Activated T-cell treated with anti-CD3 and anti-CD28 coated beads for 1 hour (primary cell): ENCODE results near the gene LSM3.

ENCODE experiments used
- DNase-seq: peaks from one replicate; pipeline ENCODE4 v3.0.0-alpha.2; 2020; ENCODE audit warnings: low read depth

Gene LSM3

DNA sequence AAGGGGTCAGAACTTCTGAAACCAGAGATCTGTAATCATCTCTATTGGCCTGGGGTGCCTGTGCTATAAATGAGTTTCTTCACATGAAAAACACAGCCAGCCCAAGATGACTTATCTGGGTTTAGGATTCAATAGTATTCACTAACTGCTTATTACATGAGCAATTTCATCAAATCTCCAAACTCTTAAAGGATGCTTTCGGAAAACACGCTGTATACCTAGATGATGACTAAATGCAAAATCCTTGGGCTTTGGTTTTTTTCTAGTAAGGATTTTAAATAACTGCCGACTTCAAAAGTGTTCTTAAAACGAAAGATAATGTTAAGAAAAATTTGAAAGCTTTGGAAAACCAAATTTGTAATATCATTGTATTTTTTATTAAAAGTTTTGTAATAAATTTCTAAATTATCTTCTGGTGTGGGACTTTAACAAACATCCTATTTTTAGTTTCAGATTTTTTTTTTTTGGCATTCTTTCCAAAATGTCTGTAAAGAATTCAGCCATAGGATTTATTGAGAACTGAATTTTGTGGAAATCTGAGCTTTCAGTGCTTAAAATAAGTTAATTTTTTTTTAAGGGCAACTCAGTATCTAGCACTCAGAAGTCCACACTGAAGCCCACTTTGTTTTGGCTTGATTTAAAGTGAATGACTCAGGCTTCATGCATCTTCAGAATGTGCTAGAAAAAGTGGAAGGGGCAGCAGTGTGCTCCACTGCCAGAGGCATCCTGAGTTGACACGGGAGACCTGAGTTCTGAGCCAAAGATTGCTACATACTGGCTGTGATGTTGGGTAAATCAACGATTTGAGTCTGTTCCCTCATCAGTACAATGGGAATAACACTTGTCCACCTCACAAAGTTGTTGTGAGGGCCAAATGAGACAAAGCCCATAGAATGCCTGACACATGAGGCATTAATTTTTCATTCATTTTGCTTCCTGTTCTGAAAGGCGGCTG, 35.1 kb upstream of the LSM3 start:
- no peak for DNase-seq

DNA sequence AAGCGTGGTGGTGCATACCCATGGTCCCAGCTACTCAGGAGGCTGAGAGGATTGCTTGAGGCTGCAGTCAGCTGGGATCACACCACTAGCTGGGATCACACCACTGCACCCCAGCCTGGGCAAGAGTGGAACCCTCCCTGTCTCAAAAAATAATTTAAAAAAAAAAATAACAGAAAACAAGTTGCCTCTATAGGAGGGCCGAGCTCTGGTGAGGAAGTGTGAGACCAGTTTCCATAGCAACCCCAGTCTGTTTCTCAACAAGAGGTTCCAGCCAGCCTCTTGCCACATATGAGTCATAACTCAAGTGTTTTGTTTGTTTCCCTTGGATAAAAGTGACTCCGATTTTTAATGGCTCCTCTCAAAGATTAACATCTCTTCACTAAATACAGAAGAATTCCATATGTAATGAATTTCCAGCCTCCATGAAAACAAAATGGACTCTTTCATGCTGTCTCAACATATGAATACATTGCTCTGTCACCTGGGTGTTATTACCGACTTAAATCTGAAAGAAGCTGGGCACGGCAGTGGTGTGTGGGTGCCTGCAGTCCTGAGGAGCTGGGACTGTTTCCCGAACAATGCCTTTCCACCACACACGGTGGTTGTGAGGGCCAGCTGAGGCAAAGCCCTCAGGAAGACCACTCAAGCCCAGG, 34.1 kb upstream of the LSM3 start:
- DNase-seq, result peak; percentile 44

DNA sequence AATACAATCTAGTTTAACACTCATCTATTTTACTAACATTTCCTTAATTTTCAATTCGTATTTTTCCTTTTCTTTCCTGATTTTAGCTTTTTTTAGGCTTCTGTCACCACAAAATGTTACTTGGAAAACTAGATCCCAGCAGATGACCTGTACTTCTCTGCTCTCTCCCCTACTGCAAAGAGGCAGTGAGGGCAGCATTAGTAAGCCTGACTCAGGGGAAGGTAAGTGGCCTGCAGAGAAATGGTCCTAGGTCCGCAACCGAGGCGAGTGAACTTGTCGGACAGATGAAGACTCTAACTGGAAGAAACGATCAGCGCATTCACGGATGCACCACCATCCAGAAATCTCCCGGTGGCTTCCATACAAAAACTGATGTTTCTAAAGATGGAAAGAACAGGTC, 33.4 kb upstream of the LSM3 start:
- DNase-seq, result no peak

DNA sequence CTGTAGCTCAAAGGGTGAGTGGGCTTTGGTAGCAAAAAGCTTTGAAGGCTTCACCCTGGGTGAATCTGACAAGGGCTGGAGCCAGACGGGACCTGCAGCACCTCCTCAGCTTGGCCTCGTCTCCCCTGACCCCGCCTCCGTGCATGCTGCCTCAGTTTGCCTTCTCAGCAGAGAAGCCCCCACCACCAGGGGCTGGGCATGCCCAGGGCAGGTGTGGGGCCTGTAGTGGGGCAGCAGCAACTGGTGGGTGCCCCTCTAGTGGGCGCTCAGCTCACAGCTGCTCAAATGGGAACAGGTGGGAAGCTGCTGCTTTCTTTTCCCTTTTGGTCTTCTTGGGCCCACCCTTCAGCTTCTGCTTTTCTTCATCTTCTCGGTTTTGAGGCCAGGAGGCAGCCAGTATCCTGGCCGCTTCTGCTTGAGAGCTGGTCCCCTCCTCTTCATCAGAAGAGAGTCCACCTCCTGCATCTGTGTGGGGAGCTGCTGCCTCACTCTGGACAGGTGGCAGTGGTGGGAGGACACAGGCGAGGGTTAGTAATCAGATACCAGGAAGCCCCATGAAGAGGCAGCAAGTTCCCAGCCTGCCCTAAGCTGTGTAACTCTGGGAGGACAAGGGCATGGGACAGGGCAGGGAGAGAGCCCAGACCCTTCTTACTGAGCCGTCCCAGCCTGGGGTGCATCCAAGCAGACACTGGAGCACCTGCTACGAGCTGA, 32.8 kb upstream of the LSM3 start:
- DNase-seq, result no peak

DNA sequence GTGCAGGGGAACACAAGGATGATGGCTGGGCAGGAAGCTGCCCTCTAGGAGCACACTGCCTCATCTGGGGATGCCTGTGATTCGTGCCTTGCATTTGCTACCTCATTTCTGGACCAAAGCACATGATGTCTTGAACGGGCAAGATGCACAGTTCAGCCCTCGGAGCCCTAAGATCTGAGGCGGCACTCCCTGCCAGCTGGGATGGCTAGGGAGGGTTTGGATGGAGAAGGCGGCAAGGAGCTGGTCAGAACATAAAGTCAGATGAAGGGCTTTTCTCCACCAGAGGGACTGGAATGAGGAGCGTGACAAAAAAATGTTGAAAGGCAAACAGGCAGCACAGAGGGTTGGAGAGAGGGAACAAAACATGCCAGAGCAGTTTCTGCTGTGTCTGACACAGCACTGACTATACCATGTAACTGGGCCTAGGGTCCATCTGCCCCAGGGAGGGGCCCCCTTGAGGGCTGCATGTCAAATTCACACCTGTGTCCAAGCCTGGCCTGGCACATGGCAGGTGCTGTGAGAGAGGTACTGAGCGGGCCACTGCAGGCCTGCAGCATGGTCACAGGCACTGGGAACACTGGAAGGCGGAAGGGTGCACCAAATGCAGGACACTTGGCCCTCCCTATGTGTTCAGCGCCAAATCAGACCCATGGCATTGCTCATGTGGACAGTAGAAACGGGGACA, 32.1 kb upstream of the LSM3 start:
- DNase-seq, result no peak

DNA sequence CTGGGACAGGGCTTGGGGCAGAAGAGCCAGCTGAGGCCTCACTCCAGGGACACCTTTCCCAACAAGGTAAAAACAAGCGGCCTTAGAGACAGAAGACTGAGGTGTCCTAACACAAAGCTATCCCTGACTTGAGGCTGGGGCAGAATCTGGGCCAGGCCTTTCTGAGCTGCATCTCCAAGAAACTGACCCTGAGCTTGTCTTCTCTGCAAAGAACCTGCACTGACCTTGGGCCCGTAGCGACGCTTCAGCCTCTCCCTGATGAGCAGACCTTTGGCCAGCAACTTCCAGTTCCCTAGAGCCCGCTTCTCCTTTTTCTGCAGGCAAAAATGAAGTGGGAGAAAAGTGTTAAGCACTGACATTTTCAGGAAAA, 31.6 kb upstream of the LSM3 start:
- DNase-seq, result no peak

DNA sequence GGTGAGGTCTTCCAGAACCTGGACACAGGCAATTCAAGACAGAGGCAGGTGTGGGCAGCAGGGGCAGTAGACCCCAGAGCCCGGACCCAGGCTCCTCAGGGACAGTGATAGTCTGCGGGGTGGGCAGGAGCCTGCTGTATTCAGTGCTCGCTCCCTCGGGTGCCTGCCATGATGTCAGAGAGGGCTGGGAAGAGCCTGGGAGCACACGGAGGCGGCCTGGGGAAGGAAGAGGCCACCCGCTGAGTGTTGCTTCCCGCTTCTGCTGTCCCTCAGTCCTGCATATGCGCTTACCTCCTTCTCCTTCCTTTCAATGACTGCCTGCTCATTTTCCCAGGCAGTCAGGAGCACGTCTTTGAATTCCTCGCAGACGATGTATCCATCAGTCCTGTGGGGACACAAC, 31.0 kb upstream of the LSM3 start:
- DNase-seq, result no peak

DNA sequence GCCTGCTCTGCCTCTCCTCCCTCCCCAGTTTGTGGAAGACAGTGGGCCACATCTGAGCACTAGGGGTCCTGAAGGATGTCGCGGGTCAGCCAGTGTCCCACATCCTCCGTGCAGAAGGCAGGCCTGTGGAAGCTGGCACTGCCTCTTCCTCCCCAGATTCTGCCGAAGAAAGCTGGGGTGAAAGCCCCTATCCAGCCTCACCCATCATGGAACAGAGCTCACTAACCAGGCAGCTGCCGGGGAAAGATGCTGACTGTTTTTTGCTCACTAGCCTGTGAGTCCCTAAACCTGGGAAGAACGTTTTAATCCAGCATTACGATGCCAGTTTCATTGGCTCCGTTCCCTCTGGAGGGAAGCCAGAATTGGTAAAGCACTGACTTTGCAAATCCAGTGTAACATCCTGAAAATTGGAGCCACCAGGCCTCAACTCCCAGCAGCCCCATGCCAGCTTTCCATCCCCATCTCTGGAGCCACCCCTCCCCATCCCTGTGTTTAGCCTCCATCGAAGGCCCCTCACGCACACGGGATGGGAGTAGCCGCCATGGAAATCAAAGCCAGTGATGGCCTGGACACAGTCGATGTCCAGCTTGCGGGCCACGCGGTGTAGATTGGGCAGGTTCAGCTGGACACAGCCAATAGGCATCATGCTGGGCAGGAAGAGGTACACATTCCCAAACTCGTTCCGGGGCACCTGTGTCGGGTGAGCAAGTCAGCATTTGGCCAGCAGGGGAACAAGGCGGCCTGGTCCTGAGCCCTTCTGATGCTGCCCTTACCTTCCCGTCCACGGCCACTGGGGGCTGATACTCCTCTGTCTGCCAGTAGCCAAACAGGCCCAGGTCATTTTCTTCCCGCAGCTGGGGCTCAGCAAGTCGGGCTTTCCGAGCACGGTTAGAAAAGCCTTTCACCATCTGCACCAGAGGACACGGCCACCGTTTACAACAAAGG, 30.3 kb upstream of the LSM3 start:
- no peak for DNase-seq

DNA sequence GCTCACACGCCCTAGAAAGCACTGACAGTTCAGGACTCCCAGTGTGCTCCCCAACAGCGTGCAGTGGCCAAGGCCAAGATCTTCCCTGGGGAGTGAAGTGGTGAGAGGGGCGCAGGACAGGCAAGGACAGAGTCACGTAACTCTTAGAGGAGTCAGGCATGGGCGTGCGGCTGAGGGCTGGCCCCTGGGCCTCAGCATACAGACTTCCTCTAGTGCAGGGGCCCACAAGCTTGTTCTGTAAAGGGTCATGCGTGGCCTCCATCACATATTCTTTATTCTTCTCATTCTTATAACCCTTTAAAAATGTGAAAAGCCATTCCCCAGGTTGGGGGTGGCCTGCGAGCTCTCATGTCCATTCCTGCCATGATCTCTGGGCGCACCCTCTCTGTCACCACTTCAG, 28.5 kb upstream of the LSM3 start:
- DNase-seq, result no peak

DNA sequence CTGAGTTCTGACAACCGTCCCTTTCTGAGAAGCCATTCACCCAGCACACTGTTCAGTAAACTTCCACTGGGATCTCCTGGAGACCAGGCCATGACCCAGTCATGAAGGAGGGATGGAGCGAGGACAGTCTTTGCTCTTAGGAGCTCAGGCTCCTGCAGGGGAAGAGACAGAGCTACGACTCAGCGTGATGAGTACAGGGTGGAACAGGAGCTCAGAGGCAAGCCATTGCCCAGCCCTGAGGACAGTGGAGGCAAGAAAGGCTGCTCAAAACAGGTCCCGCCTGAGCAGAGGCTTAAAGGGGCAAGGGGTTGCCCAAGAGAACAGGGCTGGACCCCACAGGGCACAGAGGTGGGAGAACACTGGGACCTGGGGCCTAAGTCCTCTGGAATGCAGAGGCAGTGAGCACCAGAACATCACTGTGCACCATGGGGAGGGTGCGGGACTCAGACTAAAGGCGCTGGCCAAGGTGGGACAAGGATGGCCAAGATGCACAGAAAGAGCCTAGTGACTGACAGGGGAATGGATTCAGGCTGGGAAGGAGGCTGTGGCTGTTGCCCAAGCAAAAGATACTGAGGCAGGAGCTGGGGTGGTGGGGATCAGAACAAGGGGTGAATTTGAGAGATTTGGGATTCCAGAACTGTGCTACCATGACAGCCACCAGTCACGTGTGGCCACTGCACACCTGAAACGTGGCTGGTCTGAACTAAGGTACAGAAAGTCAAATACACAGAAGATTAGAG, 28.0 kb upstream of the LSM3 start:
- no peak for DNase-seq

DNA sequence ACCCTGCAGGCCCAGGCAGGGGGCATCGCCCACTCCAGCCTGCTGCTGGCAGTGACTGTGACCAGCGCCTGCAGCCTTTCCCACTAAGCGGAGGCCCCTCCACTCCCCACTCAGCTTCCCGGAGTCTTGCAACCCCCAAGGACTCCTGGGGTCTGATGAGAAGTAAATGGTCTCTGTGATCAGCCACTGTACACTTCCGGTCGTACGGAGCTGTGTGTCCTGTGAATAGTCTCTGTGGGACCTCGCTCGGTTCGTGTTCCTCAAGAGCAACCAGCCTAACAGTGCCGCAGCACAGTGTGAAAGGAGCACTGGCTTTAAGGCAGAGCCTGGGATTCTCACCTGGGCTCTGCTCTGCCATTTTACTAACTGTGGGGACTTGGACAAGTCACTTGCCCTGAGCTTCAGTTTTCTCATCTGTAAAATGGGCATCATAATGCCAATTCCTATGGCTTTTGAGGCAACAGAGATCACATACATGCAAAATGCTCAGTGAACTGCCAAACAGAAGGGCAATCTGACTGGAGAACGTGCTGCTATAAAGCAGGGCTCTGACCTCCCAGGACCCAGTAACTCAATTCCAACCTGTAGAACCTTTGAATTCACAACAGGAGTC, 27.0 kb upstream of the LSM3 start:
- DNase-seq, result no peak

DNA sequence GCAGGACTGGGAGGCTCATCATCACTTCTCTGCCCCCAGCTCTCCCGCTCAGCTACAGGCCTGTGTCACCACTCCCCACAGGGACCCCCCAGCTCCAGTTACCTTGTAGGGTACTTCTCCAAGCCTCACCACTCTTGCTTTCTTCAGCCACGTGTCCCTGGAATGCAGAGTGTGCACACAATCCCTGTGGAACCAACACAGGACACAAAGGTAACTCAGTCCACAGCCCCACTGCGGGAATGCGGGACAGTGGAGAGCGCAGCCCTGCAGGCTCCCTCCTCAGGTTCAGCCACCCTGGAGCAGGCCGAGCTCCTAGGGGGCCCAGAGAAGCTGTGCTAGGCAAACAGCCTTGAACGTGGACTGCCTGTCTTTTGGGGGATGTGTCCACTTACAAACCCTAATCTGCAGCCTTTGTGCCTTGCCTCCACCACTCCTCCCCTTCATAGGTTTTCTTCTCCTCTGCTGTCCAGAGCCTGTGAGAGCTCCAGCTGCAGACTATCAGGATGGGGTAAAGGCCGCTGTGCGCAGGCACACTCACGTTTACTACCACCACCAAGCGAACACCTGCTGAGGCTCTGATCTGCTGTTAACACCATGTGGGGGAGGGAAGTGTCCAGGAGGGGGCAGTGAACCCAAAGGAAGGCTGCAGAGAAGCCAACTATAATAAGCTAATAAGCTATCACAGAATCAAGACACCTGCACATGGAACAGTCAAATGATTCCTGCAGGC, 26.2 kb upstream of the LSM3 start:
- no peak for DNase-seq

DNA sequence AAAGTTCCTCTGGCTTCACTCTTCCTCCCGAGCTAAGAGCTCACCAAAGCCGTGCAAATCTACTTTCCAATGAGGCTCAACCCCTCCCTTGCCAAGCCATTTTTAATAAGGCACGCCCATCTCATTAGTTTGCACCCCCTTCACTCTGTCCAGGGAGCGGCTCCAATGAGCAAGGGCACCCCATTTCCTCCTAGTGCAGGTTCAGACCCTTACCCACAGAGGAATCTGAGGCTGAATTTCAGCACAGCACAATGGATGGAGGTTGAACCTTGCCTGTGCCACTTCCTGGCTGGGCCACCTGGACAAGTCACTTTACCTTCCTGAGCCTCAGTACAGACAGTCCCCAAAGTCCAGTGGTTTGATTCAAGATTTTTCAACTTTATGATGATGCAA, 25.7 kb upstream of the LSM3 start:
- no peak for DNase-seq

DNA sequence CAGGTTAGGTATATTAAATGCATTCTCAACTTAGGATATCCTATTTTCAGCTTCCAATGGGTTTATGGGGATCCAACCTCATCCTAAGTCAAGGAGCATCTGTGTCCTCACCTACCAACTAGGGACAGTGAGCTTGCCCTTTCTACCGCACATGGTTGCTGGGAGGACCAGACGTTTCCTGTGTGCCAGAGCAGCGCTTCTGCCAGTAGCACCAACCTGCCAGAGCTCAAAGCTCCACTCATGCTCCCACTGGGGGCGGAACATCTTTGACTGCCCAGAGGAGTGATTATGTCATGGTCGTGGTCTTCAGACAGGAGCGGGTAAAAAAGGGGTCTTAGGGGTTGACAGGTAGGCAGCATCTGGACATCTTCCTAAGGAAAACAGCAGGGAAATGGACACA, 25.0 kb upstream of the LSM3 start:
- DNase-seq, result no peak

DNA sequence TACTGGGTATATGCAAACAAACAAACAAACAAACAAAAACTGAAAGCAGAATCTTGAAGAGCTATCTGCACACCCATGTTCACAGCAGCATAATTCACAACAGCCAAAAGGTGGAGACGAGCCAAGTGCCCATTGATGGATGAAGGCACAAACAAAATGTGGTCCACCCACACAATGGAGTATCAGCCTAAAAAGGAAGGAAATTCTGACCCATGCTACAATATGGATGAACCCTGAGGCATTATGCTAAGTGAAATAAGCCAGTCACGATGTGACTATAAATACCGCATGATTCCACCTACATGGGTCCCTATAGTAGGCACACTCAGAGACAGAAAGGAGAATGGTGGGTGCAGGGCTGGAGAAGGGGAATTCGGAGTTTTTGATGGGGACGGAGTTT, 24.3 kb upstream of the LSM3 start:
- DNase-seq, result no peak

DNA sequence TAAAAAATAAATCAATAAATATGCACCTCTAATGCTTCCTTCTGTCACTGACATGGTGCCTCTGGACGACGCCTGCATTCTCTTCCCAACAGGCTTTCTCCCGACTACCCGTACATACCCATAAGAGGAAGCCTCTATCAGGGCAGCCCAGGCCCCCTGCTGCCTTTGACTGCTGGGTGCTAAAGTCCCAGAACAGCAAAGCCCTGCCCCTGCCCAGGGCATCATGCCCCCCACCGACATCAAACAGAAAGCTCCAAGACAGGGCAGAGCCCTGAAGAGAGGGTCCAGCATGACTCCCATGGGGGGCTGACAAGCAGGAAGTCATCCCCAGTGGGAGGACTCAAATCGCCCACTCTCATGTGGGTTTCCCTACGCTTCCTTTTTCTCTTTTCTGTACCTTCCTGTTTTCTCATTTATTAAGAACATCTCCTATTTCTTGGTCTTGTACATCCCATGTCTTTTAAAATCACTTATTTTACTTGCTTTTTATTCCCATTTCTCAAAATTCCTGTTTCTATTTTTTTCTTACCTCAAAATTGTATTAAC, 23.6 kb upstream of the LSM3 start:
- no peak for DNase-seq

DNA sequence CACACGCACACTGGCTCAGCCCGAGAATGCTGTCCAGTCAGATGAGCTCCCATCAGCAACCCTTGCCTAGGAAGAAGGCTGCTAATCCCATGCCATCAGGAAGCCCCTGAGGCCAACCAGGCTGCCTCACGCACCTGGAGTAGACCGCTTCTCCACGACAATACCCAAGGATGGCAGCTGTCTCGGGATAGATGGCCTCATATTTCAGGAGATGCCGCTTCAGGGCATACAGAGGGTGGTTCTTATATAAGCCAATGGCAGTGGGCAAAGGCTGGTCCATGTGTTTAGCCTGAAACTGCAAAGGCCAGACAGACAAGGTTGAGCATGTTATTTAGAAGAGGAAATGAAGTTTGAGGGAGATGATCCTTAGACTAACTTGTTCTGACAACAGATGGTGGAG, 22.4 kb upstream of the LSM3 start:
- no peak for DNase-seq

DNA sequence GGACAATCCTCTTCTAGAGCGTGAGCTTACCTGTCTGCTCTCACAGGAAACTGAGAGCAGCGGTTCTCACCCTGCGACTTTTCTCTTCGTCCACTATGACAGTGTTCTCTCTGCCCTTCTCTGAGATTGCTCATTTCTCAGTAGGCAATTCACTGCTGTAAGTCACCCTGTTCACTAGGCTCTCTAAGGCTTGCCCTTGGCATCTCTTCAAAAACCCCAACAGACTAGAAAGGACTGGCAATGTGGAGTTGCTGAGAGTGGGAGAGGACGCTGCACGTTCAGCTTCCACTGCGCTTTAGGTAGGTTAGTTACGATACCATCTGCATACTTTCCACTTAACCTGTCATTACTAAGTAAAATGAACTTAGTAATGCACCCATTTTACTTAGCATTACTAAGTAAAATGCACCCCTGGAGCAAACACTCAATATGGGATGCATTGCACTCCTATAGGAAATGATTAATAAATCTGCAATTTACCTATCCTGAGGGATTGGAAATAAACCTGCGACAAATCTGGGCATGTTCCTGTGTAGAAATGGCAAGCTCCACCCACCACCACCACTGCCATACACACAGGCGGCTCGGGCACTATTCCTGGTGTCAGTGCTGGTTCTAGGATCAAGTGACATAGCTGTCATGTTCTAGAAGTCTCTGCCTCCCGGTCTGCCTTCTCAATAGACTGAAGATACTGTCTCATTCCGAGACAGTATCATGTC, 21.6 kb upstream of the LSM3 start:
- DNase-seq, result no peak

DNA sequence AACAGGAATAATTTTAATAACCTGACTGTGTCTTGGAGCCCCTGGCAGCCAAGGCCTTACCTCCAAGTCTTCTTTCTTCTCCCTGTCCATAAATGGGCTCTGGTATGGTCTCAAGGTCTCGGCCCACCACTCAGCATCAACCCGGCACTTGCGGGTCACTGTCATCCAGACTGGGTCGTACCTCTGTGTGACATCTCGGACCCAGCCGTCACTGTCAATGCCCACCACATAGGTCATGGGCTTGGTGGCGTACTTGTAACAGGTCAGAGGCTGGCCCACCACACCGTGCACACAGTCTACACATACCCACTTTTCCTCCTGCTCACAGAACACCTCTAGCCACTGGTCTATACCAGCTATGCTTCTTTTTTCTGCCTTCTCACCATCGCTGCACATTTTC, 20.7 kb upstream of the LSM3 start:
- DNase-seq, result no peak
